GM23338 (cell line): Measurements from ENCODE around the gene EDAR. TPM values are rescaled to one million over a fixed set of nuclear protein-coding genes. Genes with fewer than 3 reads are reported as not detected.

Source experiments
- ATAC-seq: fragments of 200-7000 bp; cut with Tn5 transposase; 3 replicates; pipeline ENCODE4 v1.9.1; 2020
- DNase-seq: peaks from one replicate; pipeline ENCODE4 v3.0.0-alpha.2; 2015; ENCODE audit warnings: low spot score
- H2AFZ ChIP-seq: fragments of 200-600 bp; sonication (generic); 2 replicates; pipeline ENCODE4 v1.8.0; 2016; ENCODE audit warnings: antibody characterized with exemption, mild to moderate bottlenecking, moderate library complexity
- H3F3A ChIP-seq: fragments of 200-600 bp; sonication (generic); replicated peaks from 2 replicates; pipeline ENCODE4 v1.8.0; 2017; ENCODE audit warnings: antibody characterized with exemption, mixed run types, low read depth
- H3K27ac ChIP-seq: fragments of 200-600 bp; sonication (generic); 2 replicates; pipeline ENCODE4 v1.6.1; 2016; ENCODE audit warnings: low read depth
- H3K27me3 ChIP-seq: fragments of 200-600 bp; sonication (generic); 2 replicates; pipeline ENCODE4 v1.8.0; 2016; ENCODE audit warnings: mild to moderate bottlenecking, mixed run types, moderate library complexity; ENCODE audit not compliant: insufficient read depth
- H3K36me3 ChIP-seq: fragments of 200-600 bp; sonication (generic); 2 replicates; pipeline ENCODE4 v1.8.0; 2016; ENCODE audit warnings: mild to moderate bottlenecking; ENCODE audit not compliant: insufficient read depth
- H3K4me1 ChIP-seq: fragments of 200-600 bp; sonication (generic); 2 replicates; pipeline ENCODE4 v1.8.0; 2016; ENCODE audit warnings: mild to moderate bottlenecking, moderate library complexity; ENCODE audit not compliant: insufficient read depth
- H3K4me2 ChIP-seq: fragments of 200-600 bp; sonication (generic); 2 replicates; pipeline ENCODE4 v1.7.1; 2017; ENCODE audit warnings: mixed run types
- H3K4me3 ChIP-seq: fragments of 200-600 bp; sonication (generic); 2 replicates; pipeline ENCODE4 v1.6.1; 2016; ENCODE audit warnings: mixed run types
- H3K79me2 ChIP-seq: fragments of 200-600 bp; sonication (generic); replicated peaks from 2 replicates; pipeline ENCODE4 v1.8.0; 2017; ENCODE audit warnings: mild to moderate bottlenecking; ENCODE audit not compliant: insufficient read depth
- H3K9me2 ChIP-seq: fragments of 200-600 bp; sonication (generic); 2 replicates; pipeline ENCODE4 v1.8.0; 2017; ENCODE audit not compliant: insufficient read depth
- H4K20me1 ChIP-seq: fragments of 200-600 bp; sonication (generic); replicated peaks from 2 replicates; pipeline ENCODE4 v1.8.0; 2017; ENCODE audit warnings: mild to moderate bottlenecking; ENCODE audit not compliant: insufficient read depth
- H3K27ac Mint-ChIP-seq: 2 replicates; pipeline ENCODE4 v1.8.0; 2020; ENCODE audit warnings: inconsistent platforms, mild to moderate bottlenecking, moderate library complexity, mixed read lengths
- H3K27me3 Mint-ChIP-seq: 3 replicates; pipeline ENCODE4 v1.8.0; 2022; ENCODE audit warnings: low read depth, mild to moderate bottlenecking, moderate library complexity, mixed read lengths, inconsistent platforms; ENCODE audit not compliant: insufficient read depth, poor library complexity
- H3K36me3 Mint-ChIP-seq: 3 replicates; pipeline ENCODE4 v1.8.0; 2021; ENCODE audit warnings: low read depth, mild to moderate bottlenecking, inconsistent platforms, moderate library complexity, mixed read lengths
- H3K4me1 Mint-ChIP-seq: 3 replicates; pipeline ENCODE4 v1.8.0; 2020; ENCODE audit warnings: mild to moderate bottlenecking, inconsistent platforms, mixed read lengths
- H3K4me3 Mint-ChIP-seq: 3 replicates; pipeline ENCODE4 v1.8.0; 2021; ENCODE audit warnings: moderate library complexity, mild to moderate bottlenecking, inconsistent platforms, mixed read lengths
- H3K9me3 Mint-ChIP-seq: 3 replicates; pipeline ENCODE4 v1.8.0; 2020; ENCODE audit warnings: moderate library complexity, mild to moderate bottlenecking, inconsistent platforms, mixed read lengths
- CREB1 ChIP-seq: fragments of 250-450 bp; sonication (Bioruptor Pico); IDR thresholded peaks from 2 replicates; pipeline ENCODE4 v1.5.0; 2020; ENCODE audit warnings: low read depth, mild to moderate bottlenecking, moderate library complexity
- CTCF ChIP-seq, 2 experiments: fragments of 200-600 bp in 1 of 2; sonication (generic) in 1 of 2; conservative IDR thresholded peaks; 2 replicates each; pipeline versions ENCODE4 v1.5.1 to v1.6.1; 2016 to 2017; ENCODE audit warnings: antibody characterized with exemption in 2 of 2, low read depth in 2 of 2, mild to moderate bottlenecking in 2 of 2, moderate library complexity in 1 of 2
- EZH2 ChIP-seq: fragments of 200-600 bp; sonication (generic); IDR thresholded peaks from one replicate; pipeline ENCODE4 v1.8.0; 2017; ENCODE audit warnings: antibody characterized with exemption, mild to moderate bottlenecking, low read depth; ENCODE audit not compliant: unreplicated experiment
- EZH2phosphoT487 ChIP-seq: fragments of 200-600 bp; sonication (generic); IDR thresholded peaks from one replicate; pipeline ENCODE4 v1.8.1; 2018; ENCODE audit warnings: antibody characterized with exemption; ENCODE audit not compliant: unreplicated experiment
- JUNB ChIP-seq: IDR thresholded peaks from one replicate; pipeline ENCODE4 v1.6.1; 2016; ENCODE audit warnings: antibody characterized with exemption; ENCODE audit not compliant: unreplicated experiment
- NANOG ChIP-seq: IDR thresholded peaks from 2 replicates; pipeline ENCODE4 v1.6.1; 2016; ENCODE audit warnings: antibody characterized with exemption, borderline replicate concordance
- POLR2AphosphoS5 ChIP-seq: IDR thresholded peaks from 2 replicates; pipeline ENCODE4 v1.6.1; 2016; ENCODE audit warnings: antibody characterized with exemption, low read depth
- REST ChIP-seq: IDR thresholded peaks from one replicate; pipeline ENCODE4 v1.6.1; 2018; ENCODE audit warnings: antibody characterized with exemption; ENCODE audit not compliant: unreplicated experiment
- STAT1 ChIP-seq: IDR thresholded peaks from one replicate; pipeline ENCODE4 v1.6.1; 2016; ENCODE audit warnings: antibody characterized with exemption; ENCODE audit not compliant: unreplicated experiment
- ZNF114 ChIP-seq: fragments of 250-450 bp; sonication (Bioruptor Pico); IDR thresholded peaks from 2 replicates; pipeline ENCODE4 v1.5.0; 2020; ENCODE audit warnings: mild to moderate bottlenecking, moderate library complexity
- ZNF331 ChIP-seq: fragments of 250-450 bp; sonication (Bioruptor Pico); IDR thresholded peaks from 2 replicates; pipeline ENCODE4 v1.5.0; 2020; ENCODE audit warnings: low read depth, mild to moderate bottlenecking, moderate library complexity
- ZNF462 ChIP-seq: fragments of 250-450 bp; sonication (Bioruptor Pico); IDR thresholded peaks from 2 replicates; pipeline ENCODE4 v1.5.0; 2020; ENCODE audit warnings: mild to moderate bottlenecking, moderate library complexity
- polyA plus RNA-seq: library from polyadenylated mRNA; unstranded; fragments of >200 nt; fragmentation: Nextera tagmentation; extraction: Ambion mirVana; gene quantifications from 2 replicates; pipeline ENCODE4 v1.2.1, GENCODE V29; 2016
- total RNA-seq: library from RNA; depleted of rRNA; stranded (reverse); fragments of >200 nt; shearing (Covaris generic); gene quantifications from 2 replicates; pipeline ENCODE4 v1.2.3, GENCODE V29; 2014
- TF ChIP-seq, protein P1 (sequence below): IDR thresholded peaks from 2 replicates; pipeline ENCODE4 v1.6.1; 2016; ENCODE audit warnings: antibody characterized with exemption

The EDAR gene
- total and polyA plus RNA-seq, 2 experiments from 2014 or later = not detected

GRCh38 chr2:108934583-108935245, 54.3 kb downstream of the EDAR start:
- H2AFZ ChIP-seq = no peak overlapping the region
- Mint-ChIP-seq H3K36me3 (no peaks in the 10 kb centered on the region), H3K27me3 (peaks cover 4% of the 10 kb centered on the region), H3K4me1 (peaks cover 33% of the 10 kb centered on the region), H3K27ac (no peak overlapping the region), H3K9me3 (no peaks in the 10 kb centered on the region), H3K4me3 (no peak overlapping the region)
- no peak overlapping the region for H3K4me2 ChIP-seq
- no peak for TF ChIP-seq POLR2AphosphoS5
- no peak for TF ChIP-seq EZH2
- no peak for TF ChIP-seq CREB1 (CRISPR knock-in tag)
- TF ChIP-seq ZNF114 (CRISPR knock-in tag) = no peak
- no peak for TF ChIP-seq JUNB
- TF ChIP-seq REST = no peak
- TF ChIP-seq, protein P1, sequence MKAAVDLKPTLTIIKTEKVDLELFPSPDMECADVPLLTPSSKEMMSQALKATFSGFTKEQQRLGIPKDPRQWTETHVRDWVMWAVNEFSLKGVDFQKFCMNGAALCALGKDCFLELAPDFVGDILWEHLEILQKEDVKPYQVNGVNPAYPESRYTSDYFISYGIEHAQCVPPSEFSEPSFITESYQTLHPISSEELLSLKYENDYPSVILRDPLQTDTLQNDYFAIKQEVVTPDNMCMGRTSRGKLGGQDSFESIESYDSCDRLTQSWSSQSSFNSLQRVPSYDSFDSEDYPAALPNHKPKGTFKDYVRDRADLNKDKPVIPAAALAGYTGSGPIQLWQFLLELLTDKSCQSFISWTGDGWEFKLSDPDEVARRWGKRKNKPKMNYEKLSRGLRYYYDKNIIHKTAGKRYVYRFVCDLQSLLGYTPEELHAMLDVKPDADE = no peak
- TF ChIP-seq CTCF (conservative IDR thresholded peaks at IDR 0.05; ENCODE audit: low read depth in 2 of 2) = no peak
- TF ChIP-seq ZNF331 (CRISPR knock-in tag) = no peak
- TF ChIP-seq EZH2phosphoT487 = no peak
- no peak for TF ChIP-seq ZNF462
- TF ChIP-seq NANOG = no peak
- no peak for TF ChIP-seq STAT1
- no peak for DNase-seq
- H3K79me2 ChIP-seq = no peaks in the 10 kb centered on the region
- no peaks in the 10 kb centered on the region for H4K20me1 ChIP-seq
- H3K4me3 ChIP-seq = no peak overlapping the region
- H3K4me1 ChIP-seq = no peaks in the 10 kb centered on the region; the same call in 1 of the 2 replicates
- no peak for ATAC-seq
- no peaks in the 10 kb centered on the region for H3K36me3 ChIP-seq
- no peak overlapping the region for H3K27ac ChIP-seq
- H3K9me2 ChIP-seq = no peaks in the 10 kb centered on the region
- no peaks in the 10 kb centered on the region for H3F3A ChIP-seq
- no peaks in the 10 kb centered on the region for H3K27me3 ChIP-seq
